WTC11 (cell line): ENCODE results near the gene MTX2. TPM values are rescaled to one million over a fixed set of nuclear protein-coding genes. Genes with fewer than 3 reads are reported as not detected.

Source experiments
- ATAC-seq: fragments of 200-7000 bp; cut with Tn5 transposase; 2 replicates; pipeline ENCODE4 v1.10.0; 2021; ENCODE audit warnings: mild to moderate bottlenecking, moderate library complexity
- CTCF ChIA-PET: fragments of 300-600 bp; sonication (Branson Sonifier 250); formaldehyde crosslinking; loops from one replicate; lab custom pipeline; 2021; ENCODE audit warnings: antibody characterized with exemption; lab: Charles Lee
- POLR2A ChIA-PET: fragments of 350-600 bp; sonication (Branson Sonifier 250); formaldehyde crosslinking; loops from one replicate; lab custom pipeline; 2021; ENCODE audit warnings: antibody characterized with exemption; lab: Charles Lee
- DNase-seq: peaks from one replicate; pipeline ENCODE4 v3.0.0; 2021; ENCODE audit warnings: low spot score
- H3K27ac Mint-ChIP-seq: 2 replicates; pipeline ENCODE4 v1.8.0; 2021; ENCODE audit warnings: mixed read lengths
- H3K27me3 Mint-ChIP-seq: 2 replicates; pipeline ENCODE4 v1.8.0; 2021; ENCODE audit warnings: low read depth, mild to moderate bottlenecking, moderate library complexity, mixed read lengths
- H3K36me3 Mint-ChIP-seq: 2 replicates; pipeline ENCODE4 v1.8.0; 2021; ENCODE audit warnings: mixed read lengths
- H3K4me1 Mint-ChIP-seq: 2 replicates; pipeline ENCODE4 v1.8.0; 2022; ENCODE audit warnings: mixed read lengths
- H3K4me3 Mint-ChIP-seq: 2 replicates; pipeline ENCODE4 v1.8.0; 2021; ENCODE audit warnings: mild to moderate bottlenecking, moderate library complexity, mixed read lengths
- H3K9me3 Mint-ChIP-seq: 2 replicates; pipeline ENCODE4 v1.8.0; 2021; ENCODE audit warnings: mixed read lengths
- ATF2 ChIP-seq: sonication (generic); formaldehyde crosslinking; IDR thresholded peaks from 2 replicates; pipeline ENCODE4 v1.8.1; 2022; ENCODE audit warnings: low read depth, missing genetic modification reagents, borderline replicate concordance
- CDX4 ChIP-seq: fragments of 250-450 bp; sonication (Bioruptor Pico); IDR thresholded peaks from 2 replicates; pipeline ENCODE4 v1.9.0; 2021; ENCODE audit warnings: moderate library complexity, mild to moderate bottlenecking, inconsistent platforms, borderline replicate concordance
- E2F5 ChIP-seq: sonication (generic); formaldehyde crosslinking; IDR thresholded peaks from 2 replicates; pipeline ENCODE4 v1.8.1; 2022; ENCODE audit warnings: mild to moderate bottlenecking, moderate library complexity, missing genetic modification reagents
- EMX1 ChIP-seq: fragments of 250-450 bp; sonication (Bioruptor Pico); IDR thresholded peaks from 2 replicates; pipeline ENCODE4 v1.8.0; 2021; ENCODE audit warnings: mild to moderate bottlenecking
- ETV6 ChIP-seq: sonication (generic); formaldehyde crosslinking; IDR thresholded peaks from 2 replicates; pipeline ENCODE4 v1.8.1; 2022; ENCODE audit warnings: mild to moderate bottlenecking, missing genetic modification reagents
- FOXJ3 ChIP-seq: sonication (generic); formaldehyde crosslinking; IDR thresholded peaks from 2 replicates; pipeline ENCODE4 v1.9.0; 2021; ENCODE audit warnings: missing genetic modification reagents, mild to moderate bottlenecking, borderline replicate concordance
- GABPB1 ChIP-seq: sonication (generic); formaldehyde crosslinking; IDR thresholded peaks from 2 replicates; pipeline ENCODE4 v1.8.1; 2023; ENCODE audit warnings: mild to moderate bottlenecking, missing genetic modification reagents
- GRHL2 ChIP-seq: fragments of 250-450 bp; sonication (Bioruptor Pico); IDR thresholded peaks from 2 replicates; pipeline ENCODE4 v1.8.0; 2022; ENCODE audit warnings: mild to moderate bottlenecking, moderate library complexity; ENCODE audit not compliant: insufficient replicate concordance, severe bottlenecking
- GTF2I ChIP-seq: fragments of 250-450 bp; sonication (Bioruptor Pico); conservative IDR thresholded peaks from 2 replicates; pipeline ENCODE4 v1.4.0; 2021; ENCODE audit warnings: mild to moderate bottlenecking
- HMGA2 ChIP-seq: fragments of 250-450 bp; sonication (Bioruptor Pico); IDR thresholded peaks from 2 replicates; pipeline ENCODE4 v1.4.0; 2021; ENCODE audit warnings: mild to moderate bottlenecking, moderate library complexity
- JAZF1 ChIP-seq: fragments of 250-450 bp; sonication (Bioruptor Pico); IDR thresholded peaks from 2 replicates; pipeline ENCODE4 v1.9.0; 2021; ENCODE audit warnings: moderate library complexity, mild to moderate bottlenecking, inconsistent platforms
- MYBL2 ChIP-seq: sonication (generic); formaldehyde crosslinking; IDR thresholded peaks from 2 replicates; pipeline ENCODE4 v1.8.1; 2023; ENCODE audit warnings: mild to moderate bottlenecking, moderate library complexity, missing genetic modification reagents
- NFATC4 ChIP-seq: fragments of 250-450 bp; sonication (Bioruptor Pico); IDR thresholded peaks from 2 replicates; pipeline ENCODE4 v1.9.0; 2021; ENCODE audit warnings: mild to moderate bottlenecking
- NR1H2 ChIP-seq: sonication (generic); formaldehyde crosslinking; IDR thresholded peaks from 2 replicates; pipeline ENCODE4 v1.9.0; 2021; ENCODE audit warnings: mild to moderate bottlenecking, moderate library complexity, missing genetic modification reagents
- PRRX2 ChIP-seq: fragments of 250-450 bp; sonication (Bioruptor Pico); IDR thresholded peaks from 2 replicates; pipeline ENCODE4 v1.8.0; 2021; ENCODE audit warnings: mild to moderate bottlenecking
- RELA ChIP-seq: sonication (generic); formaldehyde crosslinking; IDR thresholded peaks from 2 replicates; pipeline ENCODE4 v1.8.1; 2022; ENCODE audit warnings: missing genetic modification reagents, mild to moderate bottlenecking, borderline replicate concordance
- SMAD3 ChIP-seq: sonication (generic); formaldehyde crosslinking; IDR thresholded peaks from 2 replicates; pipeline ENCODE4 v1.8.0; 2022; ENCODE audit warnings: missing genetic modification reagents, mild to moderate bottlenecking, borderline replicate concordance
- SOX15 ChIP-seq: fragments of 250-450 bp; sonication (Bioruptor Pico); IDR thresholded peaks from 2 replicates; pipeline ENCODE4 v1.9.0; 2021; ENCODE audit warnings: mild to moderate bottlenecking
- SP1 ChIP-seq: sonication (generic); formaldehyde crosslinking; conservative IDR thresholded peaks from 2 replicates; pipeline ENCODE4 v1.8.1; 2022; ENCODE audit warnings: missing genetic modification reagents
- TEAD1 ChIP-seq: sonication (generic); formaldehyde crosslinking; IDR thresholded peaks from 2 replicates; pipeline ENCODE4 v1.8.0; 2022; ENCODE audit warnings: mild to moderate bottlenecking, missing genetic modification reagents
- ZNF121 ChIP-seq: sonication (generic); formaldehyde crosslinking; IDR thresholded peaks from 2 replicates; pipeline ENCODE4 v1.8.0; 2023; ENCODE audit warnings: missing genetic modification reagents
- ZNF416 ChIP-seq: fragments of 250-450 bp; sonication (Bioruptor Pico); IDR thresholded peaks from 2 replicates; pipeline ENCODE4 v1.9.0; 2021; ENCODE audit warnings: mild to moderate bottlenecking, inconsistent platforms
- ZNF532 ChIP-seq: fragments of 250-450 bp; sonication (Bioruptor Pico); IDR thresholded peaks from 2 replicates; pipeline ENCODE4 v1.9.0; 2021; ENCODE audit warnings: mild to moderate bottlenecking, borderline replicate concordance
- total RNA-seq: library from RNA; stranded (reverse); gene quantifications from 3 replicates; pipeline ENCODE4 v1.2.3, GENCODE V29; 2021
- TF ChIP-seq, protein P1 (sequence below): sonication (generic); formaldehyde crosslinking; IDR thresholded peaks from 2 replicates; pipeline ENCODE4 v1.8.1; 2022; ENCODE audit warnings: low read depth, mild to moderate bottlenecking, moderate library complexity, missing genetic modification reagents, borderline replicate concordance
- TF ChIP-seq, protein P2 (sequence below): sonication (generic); formaldehyde crosslinking; IDR thresholded peaks from 2 replicates; pipeline ENCODE4 v1.8.1; 2022; ENCODE audit warnings: mild to moderate bottlenecking, missing genetic modification reagents, moderate library complexity, borderline replicate concordance

MTX2 gene
- total RNA-seq, 1 experiment from 2014 or later: 33.6 TPM

DNA sequence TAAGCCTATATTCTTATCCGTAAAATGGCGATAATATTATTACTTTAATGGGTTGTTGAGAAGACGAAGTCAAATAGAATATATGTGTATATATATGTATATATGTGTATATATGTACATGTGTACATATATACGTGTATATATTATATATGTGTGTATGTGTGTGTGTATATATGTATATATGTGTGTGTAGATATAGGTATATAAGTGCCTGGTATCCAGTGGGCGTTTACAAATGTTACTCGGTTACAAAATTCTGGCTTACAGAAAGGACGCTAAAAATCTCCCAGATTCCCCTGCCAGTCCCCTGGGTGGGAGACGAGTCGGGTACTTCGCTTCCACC lies 295 bp upstream of the MTX2 start (continued):
- no peak for TF ChIP-seq MYBL2 (CRISPR knock-in tag)
- TF ChIP-seq ATF2 (CRISPR knock-in tag): no peak
- TF ChIP-seq TEAD1 (CRISPR knock-in tag): no peak
- TF ChIP-seq ZNF121 (CRISPR knock-in tag): no peak
- TF ChIP-seq, protein P1, sequence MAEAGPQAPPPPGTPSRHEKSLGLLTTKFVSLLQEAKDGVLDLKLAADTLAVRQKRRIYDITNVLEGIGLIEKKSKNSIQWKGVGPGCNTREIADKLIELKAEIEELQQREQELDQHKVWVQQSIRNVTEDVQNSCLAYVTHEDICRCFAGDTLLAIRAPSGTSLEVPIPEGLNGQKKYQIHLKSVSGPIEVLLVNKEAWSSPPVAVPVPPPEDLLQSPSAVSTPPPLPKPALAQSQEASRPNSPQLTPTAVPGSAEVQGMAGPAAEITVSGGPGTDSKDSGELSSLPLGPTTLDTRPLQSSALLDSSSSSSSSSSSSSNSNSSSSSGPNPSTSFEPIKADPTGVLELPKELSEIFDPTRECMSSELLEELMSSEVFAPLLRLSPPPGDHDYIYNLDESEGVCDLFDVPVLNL (CRISPR knock-in tag): no peak
- no peak for TF ChIP-seq RELA (CRISPR knock-in tag)
- TF ChIP-seq SMAD3 (CRISPR knock-in tag): no peak
- TF ChIP-seq CDX4 (CRISPR knock-in tag): no peak

- Mint-ChIP-seq H3K4me3 (peak overlapping the region; percentile 95), H3K27ac (peak overlapping the region; percentile 91; the same call in 1 of the 2 replicates), H3K9me3 (no peaks in the 10 kb centered on the region), H3K36me3 (no peaks in the 10 kb centered on the region), H3K27me3 (peaks cover 4% of the 10 kb centered on the region), H3K4me1 (peaks cover 13% of the 10 kb centered on the region)
- DNase-seq (no peak), ATAC-seq (no peak)
- TF ChIP-seq E2F5 (CRISPR knock-in tag) (no peak), ETV6 (no peak), JAZF1 (no peak), EMX1 (CRISPR knock-in tag) (no peak), FOXJ3 (CRISPR knock-in tag) (no peak), NR1H2 (no peak), GTF2I (CRISPR knock-in tag) (no peak), HMGA2 (no peak), GABPB1 (no peak), PRRX2 (no peak), SP1 (CRISPR knock-in tag) (no peak), ZNF532 (CRISPR knock-in tag) (no peak), ZNF416 (CRISPR knock-in tag) (no peak), SOX15 (no peak), GRHL2 (CRISPR knock-in tag) (no peak), NFATC4 (CRISPR knock-in tag) (no peak), ATF2 (CRISPR knock-in tag) (no peak)
- TF ChIP-seq, protein P2, sequence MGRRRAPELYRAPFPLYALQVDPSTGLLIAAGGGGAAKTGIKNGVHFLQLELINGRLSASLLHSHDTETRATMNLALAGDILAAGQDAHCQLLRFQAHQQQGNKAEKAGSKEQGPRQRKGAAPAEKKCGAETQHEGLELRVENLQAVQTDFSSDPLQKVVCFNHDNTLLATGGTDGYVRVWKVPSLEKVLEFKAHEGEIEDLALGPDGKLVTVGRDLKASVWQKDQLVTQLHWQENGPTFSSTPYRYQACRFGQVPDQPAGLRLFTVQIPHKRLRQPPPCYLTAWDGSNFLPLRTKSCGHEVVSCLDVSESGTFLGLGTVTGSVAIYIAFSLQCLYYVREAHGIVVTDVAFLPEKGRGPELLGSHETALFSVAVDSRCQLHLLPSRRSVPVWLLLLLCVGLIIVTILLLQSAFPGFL (CRISPR knock-in tag): no peak
- ChIA-PET CTCF (interaction anchor here (1.7 kb wide), 1 partner anchor 284 kb away, joined by 6 read pairs; no protein-coding TSS in a partner anchor), POLR2A (interaction anchor here (0.7 to 1.4 kb wide), 2 partner anchors 185 to 294 kb away, joined by 3 to 4 read pairs; no protein-coding TSS in a partner anchor)
These were observed 983 bp downstream of the MTX2 start for GRCh38 chr2:176270100-176270750.
